Suprapubic skin (tissue), 3 donors: ENCODE measurements around the gene RCAN3.

ENCODE experiments used
- EP300 ChIP-seq: sonication (generic); formaldehyde crosslinking; IDR thresholded peaks from one replicate; pipeline ENCODE4 v1.6.1; 2017; ENCODE audit warnings: antibody characterized with exemption
- TF ChIP-seq, protein P1 (sequence below), 2 donors: fragments of 200-600 bp in 1 of 2; fragments of 450-650 bp in 1 of 2; sonication (generic) in 1 of 2; IDR thresholded peaks; one replicate each; pipeline ENCODE4 v1.5.1; 2016 to 2019; ENCODE audit warnings: antibody characterized with exemption in 2 of 2, mild to moderate bottlenecking in 1 of 2, moderate library complexity in 1 of 2

DNA sequence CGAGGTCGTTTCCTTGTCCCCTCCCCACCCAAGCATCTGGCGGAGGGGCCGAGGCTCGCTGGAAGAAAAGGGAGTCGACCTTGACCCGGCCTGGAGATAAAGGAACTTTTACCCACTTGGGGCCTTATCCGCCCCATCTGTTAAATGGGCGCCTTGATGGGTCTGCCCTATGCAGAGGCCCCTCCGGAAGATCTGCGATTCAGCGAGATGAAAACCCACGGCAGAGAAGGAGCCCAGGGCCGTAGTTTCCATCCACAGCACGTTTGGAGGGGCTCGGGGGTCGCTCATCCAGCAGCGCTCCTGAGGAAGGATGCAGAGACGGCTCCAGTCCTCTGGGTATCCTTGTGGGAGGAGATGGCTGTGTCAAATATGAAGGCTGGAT lies 53.8 kb downstream of the RCAN3 start:
- TF ChIP-seq, protein P1, sequence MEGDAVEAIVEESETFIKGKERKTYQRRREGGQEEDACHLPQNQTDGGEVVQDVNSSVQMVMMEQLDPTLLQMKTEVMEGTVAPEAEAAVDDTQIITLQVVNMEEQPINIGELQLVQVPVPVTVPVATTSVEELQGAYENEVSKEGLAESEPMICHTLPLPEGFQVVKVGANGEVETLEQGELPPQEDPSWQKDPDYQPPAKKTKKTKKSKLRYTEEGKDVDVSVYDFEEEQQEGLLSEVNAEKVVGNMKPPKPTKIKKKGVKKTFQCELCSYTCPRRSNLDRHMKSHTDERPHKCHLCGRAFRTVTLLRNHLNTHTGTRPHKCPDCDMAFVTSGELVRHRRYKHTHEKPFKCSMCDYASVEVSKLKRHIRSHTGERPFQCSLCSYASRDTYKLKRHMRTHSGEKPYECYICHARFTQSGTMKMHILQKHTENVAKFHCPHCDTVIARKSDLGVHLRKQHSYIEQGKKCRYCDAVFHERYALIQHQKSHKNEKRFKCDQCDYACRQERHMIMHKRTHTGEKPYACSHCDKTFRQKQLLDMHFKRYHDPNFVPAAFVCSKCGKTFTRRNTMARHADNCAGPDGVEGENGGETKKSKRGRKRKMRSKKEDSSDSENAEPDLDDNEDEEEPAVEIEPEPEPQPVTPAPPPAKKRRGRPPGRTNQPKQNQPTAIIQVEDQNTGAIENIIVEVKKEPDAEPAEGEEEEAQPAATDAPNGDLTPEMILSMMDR (IDR thresholded peaks at IDR 0.05), result no peak
- no peak for TF ChIP-seq EP300
